Occipital lobe (tissue), 2 donors: ENCODE measurements around the gene MRPL55. TPM values are rescaled to one million over a fixed set of nuclear protein-coding genes. Genes with fewer than 3 reads are reported as not detected.
"Not testable (repeated sequence)": the region's sequence is repeated elsewhere in the genome, so short reads cannot be mapped to it uniquely, and the experiment has no call there.

ENCODE experiments used
- DNase-seq: peaks from one replicate; lab custom pipeline; 2025; lab: John Stamatoyannopoulos, UW
- total RNA-seq: library from RNA; depleted of rRNA; stranded (reverse); fragments of >200 nt; gene quantifications from one replicate; pipeline ENCODE4 v1.2.3, GENCODE V29; 2014

Gene MRPL55
- total RNA-seq, 1 donor from 2014 or later = 24.8 TPM

- no peak for DNase-seq
Measured at GRCh38 chr1:228123505-228123904, 14.4 kb upstream of the MRPL55 start.

- no peak for DNase-seq
Measured at GRCh38 chr1:228122921-228123441, 13.9 kb upstream of the MRPL55 start.

GRCh38 chr1:228120857-228121489 lies 11.9 kb upstream of the MRPL55 start:
- no peak for DNase-seq

GRCh38 chr1:228120351-228120750 lies 11.3 kb upstream of the MRPL55 start:
- no peak for DNase-seq

GRCh38 chr1:228118040-228118439 lies 8.9 kb upstream of the MRPL55 start:
- DNase-seq = no peak

- DNase-seq = no peak
Measured at GRCh38 chr1:228117335-228117734, 8.2 kb upstream of the MRPL55 start.

GRCh38 chr1:228114827-228115226 lies 5.7 kb upstream of the MRPL55 start:
- DNase-seq = no peak

- no peak for DNase-seq
Measured at GRCh38 chr1:228112617-228113016, 3.5 kb upstream of the MRPL55 start.

- no peak for DNase-seq
Measured at GRCh38 chr1:228112167-228112566, 3.1 kb upstream of the MRPL55 start.

GRCh38 chr1:228111315-228111714 lies 2.2 kb upstream of the MRPL55 start:
- DNase-seq = not testable (repeated sequence)

GRCh38 chr1:228110556-228110955 lies 1.5 kb upstream of the MRPL55 start:
- no peak for DNase-seq

GRCh38 chr1:228109962-228110488 lies 926 bp upstream of the MRPL55 start:
- no peak for DNase-seq

GRCh38 chr1:228108742-228109072 lies 392 bp downstream of the MRPL55 start:
- no peak for DNase-seq

- no peak for DNase-seq
Measured at GRCh38 chr1:228108055-228108690, 926 bp downstream of the MRPL55 start.

GRCh38 chr1:228107636-228108035 lies 1.5 kb downstream of the MRPL55 start:
- DNase-seq = no peak

GRCh38 chr1:228106800-228107054 lies 2.4 kb downstream of the MRPL55 start:
- no peak for DNase-seq

GRCh38 chr1:228105996-228106799 lies 2.9 kb downstream of the MRPL55 start:
- no peak for DNase-seq

GRCh38 chr1:228105270-228105995 lies 3.7 kb downstream of the MRPL55 start:
- DNase-seq = no peak

- no peak for DNase-seq
Measured at GRCh38 chr1:228104526-228105269, 4.4 kb downstream of the MRPL55 start.

GRCh38 chr1:228102791-228103620 lies 6.1 kb downstream of the MRPL55 start, which contains the start of gene C1orf35:
TSS of gene C1orf35 (minus strand) at chr1:228103325. CDS start at chr1:228103227, 98 bp downstream.
- peak; percentile 76 for DNase-seq
